Subcutaneous adipose tissue (tissue), 4 donors: ENCODE measurements around the gene TENT4A. TPM values are rescaled to one million over a fixed set of nuclear protein-coding genes. Genes with fewer than 3 reads are reported as not detected.

Experiments
- CTCF ChIP-seq: fragments of 450-650 bp; IDR thresholded peaks from one replicate; pipeline ENCODE4 v1.5.1; 2016; ENCODE audit warnings: low read depth, mild to moderate bottlenecking, control low read depth, antibody characterized with exemption, moderate library complexity
- total RNA-seq, 4 donors: library from RNA; depleted of rRNA; stranded (reverse); fragments of >200 nt; gene quantifications; one replicate each; pipeline ENCODE4 v1.1.0, GENCODE V29; 2016

Gene TENT4A
- total RNA-seq, 4 donors from 2014 or later = 25.3 to 44.6 (median 29.4) TPM

DNA sequence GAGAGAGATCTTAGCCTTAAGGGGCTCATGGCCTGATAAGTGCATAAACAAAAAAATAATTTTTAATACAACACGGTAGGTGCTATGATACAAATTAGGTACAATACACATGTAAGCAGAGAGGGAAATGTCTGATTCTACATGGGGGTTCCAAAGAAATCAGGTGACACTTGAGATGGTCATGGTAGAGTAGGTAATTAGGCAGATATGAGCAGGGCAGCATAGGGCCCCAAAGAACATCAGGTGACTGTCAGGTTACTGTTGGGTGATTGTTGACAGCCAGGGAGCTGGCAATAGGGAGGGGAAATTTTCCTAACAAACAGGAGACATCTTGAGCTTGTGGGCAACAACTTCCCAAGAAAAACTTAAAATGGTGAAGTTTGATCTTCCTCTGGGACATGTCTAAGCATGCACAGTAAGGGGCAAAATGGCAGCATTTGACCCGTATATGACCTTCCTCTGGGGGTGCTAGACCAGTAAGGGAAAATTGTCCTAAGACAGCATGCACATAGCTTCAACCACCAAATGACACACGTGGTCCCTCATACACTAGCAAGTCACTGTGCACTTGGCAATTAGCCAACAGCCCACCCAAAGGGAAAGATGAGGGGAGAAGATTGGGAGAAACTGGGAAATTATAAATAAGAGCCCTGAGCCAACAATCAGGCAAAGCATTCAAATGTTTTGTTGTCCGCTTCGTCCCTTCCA is 37.3 kb upstream of the TENT4A start:
- TF ChIP-seq CTCF = no peak

GRCh38 chr5:6676702-6677101 is 36.5 kb upstream of the TENT4A start:
- TF ChIP-seq CTCF = no peak

GRCh38 chr5:6678385-6678784 is 34.8 kb upstream of the TENT4A start:
- TF ChIP-seq CTCF = no peak

GRCh38 chr5:6680922-6681321 is 32.3 kb upstream of the TENT4A start:
- no peak for TF ChIP-seq CTCF

DNA sequence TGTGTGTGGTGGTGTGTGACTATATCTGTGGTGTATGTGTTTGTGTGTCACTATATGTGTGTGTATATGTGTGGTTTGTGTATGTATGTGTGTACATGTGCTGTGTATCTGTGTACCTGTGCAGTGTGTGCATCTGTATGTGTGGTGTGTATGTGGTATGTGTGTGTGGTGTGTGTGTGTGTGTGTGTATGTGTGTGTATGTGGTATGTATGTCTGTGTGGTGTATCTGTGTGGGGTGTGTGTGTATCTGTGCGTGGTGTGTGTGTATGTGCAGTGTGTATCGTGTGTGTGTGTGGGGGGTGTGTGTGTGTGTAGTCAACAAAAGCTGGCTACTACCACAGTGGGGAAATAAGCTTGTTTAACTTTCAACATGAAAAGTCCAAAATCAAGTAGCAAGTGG is 31.6 kb upstream of the TENT4A start:
- TF ChIP-seq CTCF = no peak

GRCh38 chr5:6682239-6682638 is 31.0 kb upstream of the TENT4A start:
- TF ChIP-seq CTCF = no peak

DNA sequence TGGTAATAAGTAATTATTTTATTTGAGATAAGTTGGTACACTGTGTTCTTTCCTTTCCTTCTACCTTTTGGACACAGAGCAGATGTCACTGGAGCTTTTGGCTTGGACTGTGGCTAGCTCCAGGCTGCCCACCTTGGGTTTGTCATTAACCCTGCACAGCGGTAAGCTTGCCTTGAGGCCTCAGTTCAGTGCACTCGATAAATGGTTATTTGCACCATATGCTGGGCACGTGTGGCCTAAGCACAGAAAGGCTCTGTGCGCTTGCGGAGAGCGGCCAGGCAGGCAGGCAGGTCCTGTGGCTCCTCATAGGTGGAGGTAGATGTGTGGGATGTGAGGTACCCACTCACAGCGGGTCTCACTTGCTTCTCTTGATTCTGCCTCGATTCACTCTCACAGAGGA is 30.0 kb upstream of the TENT4A start:
- TF ChIP-seq CTCF = no peak
